IPS DF 19.7 (cell line): ENCODE data around the gene ALG2.

ENCODE experiments used
- DNase-seq: peaks from one replicate; pipeline ENCODE4 v3.0.0-alpha.2; 2013; ENCODE audit warnings: low read depth, low spot score

Gene ALG2

DNA sequence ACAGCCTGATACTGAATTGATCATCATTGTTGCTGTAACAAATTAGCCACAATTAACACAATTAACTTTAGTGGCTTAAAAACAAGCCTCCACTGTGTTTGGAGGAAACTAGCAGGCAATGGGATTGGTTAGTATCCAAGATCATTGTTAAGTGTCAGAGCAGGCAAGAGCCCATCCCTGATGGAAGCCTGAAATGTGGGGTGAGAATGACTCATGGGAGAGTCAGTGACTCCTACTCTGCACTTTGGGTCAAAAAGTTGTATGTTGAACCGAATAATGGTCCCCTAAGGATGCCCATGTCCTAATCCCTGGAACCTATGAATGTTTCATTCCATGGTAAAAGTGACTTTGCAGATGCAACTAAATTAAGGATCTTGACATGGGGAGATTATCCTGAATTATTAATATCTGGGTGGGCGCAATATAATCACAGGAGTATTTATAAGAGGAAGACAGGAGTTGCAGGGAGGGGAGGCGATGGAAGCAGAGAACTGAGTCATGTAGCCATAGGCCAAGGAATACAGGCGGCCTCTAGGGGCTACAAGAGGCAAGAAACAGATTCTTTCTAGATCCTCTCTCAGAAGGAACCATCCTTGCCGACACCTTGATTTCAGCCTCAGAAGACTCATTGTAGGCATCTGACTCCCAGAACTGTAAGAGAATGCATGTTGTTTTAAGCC lies 28.8 kb downstream of the ALG2 start:
- DNase-seq = no peak

GRCh38 chr9:99190597-99191283 lies 31.0 kb downstream of the ALG2 start:
- no peak for DNase-seq

DNA sequence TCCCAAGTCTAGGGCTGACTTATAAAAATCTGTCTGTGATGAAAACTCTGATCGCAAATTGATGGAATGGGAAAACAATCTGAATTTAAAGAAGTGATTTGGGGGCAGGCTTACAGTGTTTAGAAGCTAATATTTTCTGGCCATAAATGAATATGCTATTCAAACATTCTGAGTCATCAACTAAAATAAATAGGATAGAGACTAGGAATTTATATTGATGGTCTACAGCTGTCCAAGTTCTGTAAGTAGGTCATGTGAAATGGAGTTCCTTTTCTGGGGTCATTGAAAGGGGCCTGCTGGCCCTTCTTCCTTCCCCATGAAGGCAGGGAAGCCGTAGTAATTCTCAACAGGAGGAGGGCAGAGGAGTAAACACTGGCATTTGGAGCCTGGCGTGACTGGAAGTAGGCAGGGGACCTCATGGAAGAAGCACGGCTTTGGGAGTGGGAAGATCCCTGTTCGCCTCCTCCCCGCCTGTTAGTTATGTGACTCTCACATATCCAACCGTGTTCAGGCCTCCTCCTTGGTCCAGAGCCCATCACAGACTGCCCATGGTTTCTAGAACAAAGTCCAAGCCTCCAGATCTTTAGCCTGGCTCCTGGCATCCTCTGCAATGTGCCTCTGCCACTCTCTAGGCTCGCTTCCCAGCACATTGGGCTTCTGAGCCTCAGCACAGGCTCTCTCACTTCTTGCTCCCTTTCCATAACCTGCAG lies 31.7 kb downstream of the ALG2 start:
- DNase-seq = no peak

DNA sequence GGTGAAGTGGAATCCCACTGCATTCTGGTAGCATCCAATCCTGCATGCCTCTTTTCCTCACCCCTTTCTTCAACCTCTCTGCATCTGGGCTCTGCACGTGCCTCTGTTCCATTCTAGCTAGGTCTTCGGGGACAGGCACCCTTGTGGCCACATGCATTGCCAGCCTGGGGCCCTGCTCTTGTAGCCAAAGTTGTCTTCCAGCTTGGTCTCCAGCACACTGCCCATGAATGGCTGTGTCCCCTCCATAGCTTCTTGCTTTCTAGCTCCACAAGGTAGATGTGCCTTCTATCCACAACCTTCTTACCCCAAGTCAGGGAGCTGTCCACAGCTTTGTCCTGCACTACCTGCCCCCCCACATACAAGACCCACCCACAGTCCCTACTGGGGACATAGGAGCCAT lies 32.6 kb downstream of the ALG2 start:
- no peak for DNase-seq

GRCh38 chr9:99187311-99187710 lies 34.4 kb downstream of the ALG2 start:
- no peak for DNase-seq

- no peak for DNase-seq
Observed at GRCh38 chr9:99185934-99186333, 35.8 kb downstream of the ALG2 start.

DNA sequence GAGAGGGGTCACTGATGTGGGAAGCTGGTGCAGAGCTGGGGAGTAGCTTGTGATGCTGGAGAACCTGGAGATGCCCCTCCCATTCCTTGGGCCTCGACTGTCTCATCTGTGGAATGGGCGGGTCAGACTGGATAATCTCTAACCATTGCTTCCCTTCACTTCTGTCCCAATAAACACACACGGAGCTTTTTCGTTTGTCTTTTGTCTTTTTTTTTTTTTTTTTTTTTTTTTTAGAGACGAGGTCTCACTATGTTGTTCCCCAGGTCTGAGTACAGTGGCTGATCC lies 36.5 kb downstream of the ALG2 start:
- no peak for DNase-seq

- DNase-seq = no peak
Observed at GRCh38 chr9:99184475-99185347, 37.0 kb downstream of the ALG2 start.

- no peak for DNase-seq
Observed at GRCh38 chr9:99184110-99184474, 37.6 kb downstream of the ALG2 start.

DNA sequence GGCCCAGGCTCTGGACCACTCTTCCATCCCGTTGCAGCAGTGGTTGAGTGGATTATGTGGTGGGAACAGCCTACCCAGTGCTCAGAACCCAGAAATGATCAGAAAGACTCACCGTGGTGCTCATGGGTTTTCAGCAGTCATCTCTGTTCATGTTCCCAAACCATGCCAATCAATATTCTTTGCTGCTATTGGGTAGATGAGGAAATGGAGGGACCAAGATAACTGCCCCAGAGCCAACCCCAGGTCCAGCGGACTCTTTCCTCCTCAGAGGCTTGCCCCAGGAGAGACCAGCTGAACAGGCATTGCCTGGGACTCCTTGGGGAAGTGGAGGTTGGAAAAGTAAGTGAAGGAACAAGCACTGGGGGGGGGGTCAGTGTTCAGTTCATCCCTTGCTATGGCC lies 38.1 kb downstream of the ALG2 start:
- DNase-seq = no peak

DNA sequence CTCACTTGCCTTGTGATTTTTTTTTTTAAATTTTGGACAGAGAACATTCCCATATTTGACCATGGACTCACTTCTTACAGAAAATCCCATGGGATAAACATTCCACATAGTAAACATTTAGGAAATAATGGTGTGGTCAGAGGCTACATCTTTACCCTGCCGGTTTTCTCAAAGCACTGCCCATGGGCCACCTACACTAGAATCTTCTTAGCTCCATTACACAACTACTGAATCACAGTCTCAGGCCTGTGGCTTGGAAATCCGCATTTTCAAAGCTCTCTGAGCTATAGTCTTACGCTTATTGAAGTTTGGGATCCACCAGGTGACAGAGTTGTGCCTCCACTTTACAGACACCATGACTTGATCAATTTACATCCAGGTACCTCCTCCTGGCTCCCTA lies 39.4 kb downstream of the ALG2 start:
- no peak for DNase-seq

- no peak for DNase-seq
Observed at GRCh38 chr9:99181621-99182020, 40.1 kb downstream of the ALG2 start.

DNA sequence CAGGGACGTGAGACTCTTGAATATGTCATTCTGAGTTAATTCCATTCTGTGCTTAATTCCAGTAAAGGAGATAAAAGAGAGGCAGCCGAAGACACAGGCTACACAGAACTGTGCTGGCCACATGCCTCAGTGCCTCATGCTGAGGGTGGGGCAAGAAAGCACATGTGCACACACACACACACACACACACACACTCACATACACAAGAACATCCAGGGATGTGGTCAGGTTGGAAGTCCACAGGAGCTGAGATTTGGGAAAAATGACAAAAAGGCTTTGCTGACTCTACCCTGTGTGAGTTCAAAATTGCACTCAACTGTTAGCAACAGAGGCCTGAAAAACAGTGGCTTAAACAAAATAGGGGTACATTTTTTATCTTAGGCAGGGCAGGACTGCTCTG lies 40.5 kb downstream of the ALG2 start:
- DNase-seq = no peak

GRCh38 chr9:99180662-99181061 lies 41.1 kb downstream of the ALG2 start:
- DNase-seq = no peak

GRCh38 chr9:99180199-99180598 lies 41.5 kb downstream of the ALG2 start:
- no peak for DNase-seq

- DNase-seq = no peak
Observed at GRCh38 chr9:99178912-99179872, 42.5 kb downstream of the ALG2 start.

DNA sequence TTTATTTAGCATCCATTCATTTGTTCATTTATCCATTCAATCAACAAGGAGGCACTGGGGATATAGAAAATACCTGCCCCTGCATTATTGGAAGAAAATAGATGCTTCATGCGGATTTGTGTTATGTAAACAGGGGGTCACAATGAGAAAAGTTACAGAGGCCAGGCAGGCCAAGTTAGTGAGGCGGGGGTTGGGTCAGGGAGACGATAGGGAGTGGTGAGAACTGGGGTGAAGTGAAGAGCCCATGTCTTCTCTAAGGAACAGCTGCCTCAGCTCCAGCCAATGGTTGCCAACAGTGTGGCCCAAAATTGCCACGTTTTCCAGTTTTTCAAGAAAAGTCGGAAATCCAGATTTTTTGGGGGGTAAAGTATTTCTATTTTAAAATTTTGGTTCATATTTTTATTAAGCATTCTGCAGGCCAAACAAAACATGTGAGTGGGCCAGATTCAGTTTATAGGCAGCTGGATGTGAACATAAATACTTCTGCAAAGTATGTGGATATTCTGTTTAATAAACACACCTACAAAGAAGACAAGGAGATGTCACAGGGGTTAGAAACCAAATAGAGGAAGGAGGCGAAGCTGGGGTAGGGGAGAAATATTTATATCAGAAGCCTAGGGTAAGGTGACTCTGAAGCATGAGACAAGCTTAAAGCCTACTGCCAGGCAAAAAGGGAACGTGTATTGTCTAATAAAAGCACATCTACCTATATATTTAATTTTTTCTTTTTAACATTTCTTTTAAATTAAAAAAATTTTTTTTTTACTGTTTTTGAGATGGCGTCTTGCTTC lies 44.0 kb downstream of the ALG2 start:
- no peak for DNase-seq

DNA sequence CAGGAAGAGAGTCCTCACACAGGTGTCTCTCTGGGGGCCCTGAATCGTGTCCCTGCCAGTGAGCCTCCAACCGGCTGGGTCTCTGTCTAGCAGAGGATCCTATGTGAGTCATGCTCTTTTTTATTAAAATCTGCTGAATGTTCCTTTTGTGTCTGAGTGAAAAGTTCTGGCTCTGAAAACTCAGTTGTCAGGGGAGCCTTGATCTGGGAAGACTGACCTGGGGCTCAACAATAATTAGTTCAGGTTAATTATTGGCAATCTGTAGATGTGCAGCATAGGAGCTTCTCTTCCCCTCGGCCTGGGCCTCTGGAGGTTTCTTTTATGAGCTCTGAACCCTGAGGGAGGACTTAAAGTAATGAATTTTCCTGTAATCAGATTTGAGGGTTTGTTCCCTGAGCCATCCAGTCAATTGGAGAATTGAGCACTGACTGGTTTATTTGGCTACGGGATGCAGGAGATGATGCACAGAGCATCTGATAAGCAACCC lies 45.2 kb downstream of the ALG2 start:
- DNase-seq = no peak

GRCh38 chr9:99173570-99174504 lies 47.9 kb downstream of the ALG2 start:
- DNase-seq = no peak
